ENCODE measurements around the gene ZFAND2A.
"Not testable (repeated sequence)": the region's sequence is repeated elsewhere in the genome, so short reads cannot be mapped to it uniquely, and the experiment has no call there.

ZFAND2A gene

DNA sequence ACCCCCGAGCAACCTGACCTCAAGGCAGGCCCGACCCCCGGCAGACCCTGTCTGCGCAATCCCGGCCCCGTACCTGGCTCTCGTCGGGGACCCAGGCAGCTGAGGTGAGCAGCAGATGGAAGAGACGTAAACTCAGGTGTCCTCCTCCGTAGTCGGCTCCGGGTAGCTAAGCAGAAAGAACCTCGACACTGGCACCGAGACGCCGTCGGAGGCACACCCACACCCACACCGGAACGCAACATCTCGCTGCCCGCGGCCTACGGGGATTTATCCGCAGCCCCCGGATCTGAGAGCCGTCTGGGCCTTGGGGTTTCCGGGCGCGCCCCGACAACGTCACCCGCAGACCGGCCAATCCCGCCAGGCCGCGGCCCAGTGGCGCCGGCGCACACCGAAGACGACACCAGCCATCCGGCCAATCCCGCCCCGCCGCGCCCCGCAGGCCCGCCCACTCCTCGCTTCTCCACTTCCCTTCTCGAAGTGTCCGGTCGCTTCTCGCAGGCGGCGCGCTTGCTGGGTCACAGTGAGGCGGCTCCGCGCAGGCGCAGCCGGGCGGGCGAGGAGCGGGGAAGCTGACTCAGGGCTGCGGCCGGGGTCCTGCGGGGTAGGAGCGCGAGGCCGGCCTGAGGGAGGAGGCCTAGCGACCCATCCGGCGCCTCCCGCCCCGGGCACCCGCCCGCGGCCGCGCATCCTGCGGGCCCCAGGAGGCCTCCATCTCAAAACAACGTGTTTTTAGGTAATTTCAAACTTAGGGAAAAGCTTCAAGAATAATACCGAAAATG, at the start of gene ZFAND2A:
ZFAND2A (minus strand) TSS at position 306 of the 779 bp plus-strand sequence. CDS start 1,984 bp downstream, outside the sequence.
- peak; percentile 98 for DNase-seq

GRCh38 chr7:1209097-1209496, 49.1 kb upstream of the ZFAND2A start:
- no peak for DNase-seq

- DNase-seq, result not testable (repeated sequence)
Observed at GRCh38 chr7:1205742-1206141, 45.7 kb upstream of the ZFAND2A start.

DNA sequence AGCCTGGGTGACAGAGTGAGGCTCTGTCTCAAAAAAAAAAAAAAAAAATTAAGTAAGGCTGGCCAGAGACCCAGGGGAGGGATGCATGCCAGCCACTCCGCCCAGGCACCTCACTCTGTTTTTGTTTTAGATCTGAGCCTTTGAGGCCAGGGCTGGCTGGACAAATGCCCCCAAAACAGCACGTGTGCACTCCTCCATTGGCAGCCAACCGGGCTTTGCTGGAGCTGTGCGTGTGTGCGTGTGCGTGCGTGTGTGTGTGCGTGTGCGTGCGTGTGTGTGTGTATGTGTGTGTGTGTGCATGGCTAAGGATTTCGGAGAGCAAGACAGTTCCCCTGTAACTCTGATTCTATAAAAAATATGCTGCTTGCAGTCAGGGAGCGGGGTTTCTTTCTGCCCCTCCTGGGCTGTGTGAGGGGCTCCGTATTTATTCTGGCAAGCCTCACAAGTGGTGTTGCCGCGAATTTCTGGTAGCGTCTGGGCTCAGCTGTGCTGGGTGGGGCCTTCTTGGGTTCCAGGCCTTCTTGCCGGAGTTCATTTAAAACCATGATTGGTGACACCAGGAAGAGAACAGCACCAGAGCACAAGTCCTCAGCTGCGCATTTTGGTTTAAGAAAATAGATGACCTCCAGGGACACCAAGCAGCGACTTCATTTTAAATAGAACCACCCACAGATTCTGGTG, 44.6 kb upstream of the ZFAND2A start:
- DNase-seq, result no peak

GRCh38 chr7:1202914-1203313, 42.9 kb upstream of the ZFAND2A start:
- not testable (repeated sequence) for DNase-seq

GRCh38 chr7:1201916-1202315, 41.9 kb upstream of the ZFAND2A start:
- no peak for DNase-seq

DNA sequence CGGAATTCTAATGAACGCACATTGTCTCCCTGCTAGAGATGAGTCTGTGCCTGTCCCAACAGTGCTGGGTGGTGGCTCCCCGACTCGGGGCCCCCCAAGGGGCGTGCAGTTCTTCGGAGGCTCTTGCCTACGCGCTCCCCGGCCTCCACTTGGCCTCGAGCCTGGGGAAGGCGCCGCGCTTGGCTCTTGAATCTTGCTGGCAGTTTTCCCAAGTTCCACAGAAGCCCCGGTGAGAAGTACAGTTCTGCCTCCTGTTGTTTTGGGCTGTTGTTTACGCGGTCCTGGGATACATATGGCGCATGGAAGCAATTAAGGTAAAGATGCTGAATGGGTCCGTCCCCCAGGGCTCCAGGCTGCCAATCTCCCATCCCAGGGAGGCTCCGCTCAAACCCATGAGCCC, 40.0 kb upstream of the ZFAND2A start:
- no peak for DNase-seq

- DNase-seq, result no peak
Observed at GRCh38 chr7:1197997-1198625, 38.1 kb upstream of the ZFAND2A start.

DNA sequence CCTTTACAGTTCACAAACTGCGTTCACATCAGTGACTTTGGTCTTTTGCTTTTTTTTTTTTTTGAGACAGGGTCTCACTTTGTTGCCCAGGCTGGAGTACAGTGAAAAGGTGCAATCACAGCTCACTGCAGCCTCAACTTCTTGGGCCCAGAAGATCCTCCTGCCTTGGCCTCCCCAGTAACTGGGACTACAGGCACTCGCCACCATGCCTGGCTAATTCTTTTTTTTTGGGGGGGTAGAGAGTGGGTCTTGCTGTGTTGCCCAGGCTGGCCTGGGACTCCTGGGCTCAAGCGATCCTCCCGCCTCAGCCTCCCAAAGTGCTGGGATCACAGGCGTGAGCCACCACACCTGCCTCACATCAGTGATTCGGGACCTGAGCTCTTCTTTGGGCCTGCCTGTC, 37.0 kb upstream of the ZFAND2A start:
- DNase-seq, result no peak

DNA sequence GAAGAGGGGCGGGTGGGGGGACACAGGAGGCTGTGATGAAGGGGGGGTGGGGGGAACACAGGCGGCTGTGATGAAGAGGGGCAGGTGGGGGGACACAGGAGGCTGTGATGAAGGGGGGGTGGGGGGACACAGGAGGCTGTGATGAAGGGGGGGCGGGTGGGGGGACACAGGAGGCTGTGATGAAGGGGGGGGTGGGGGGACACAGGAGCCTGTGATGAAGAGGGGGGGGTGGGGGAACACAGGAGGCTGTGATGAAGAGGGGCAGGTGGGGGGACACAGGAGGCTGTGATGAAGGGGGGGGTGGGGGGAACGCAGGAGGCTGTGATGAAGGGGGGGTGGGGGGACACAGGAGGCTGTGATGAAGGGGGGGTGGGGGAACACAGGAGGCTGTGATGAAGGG, 36.4 kb upstream of the ZFAND2A start:
- DNase-seq, result not testable (repeated sequence)

DNA sequence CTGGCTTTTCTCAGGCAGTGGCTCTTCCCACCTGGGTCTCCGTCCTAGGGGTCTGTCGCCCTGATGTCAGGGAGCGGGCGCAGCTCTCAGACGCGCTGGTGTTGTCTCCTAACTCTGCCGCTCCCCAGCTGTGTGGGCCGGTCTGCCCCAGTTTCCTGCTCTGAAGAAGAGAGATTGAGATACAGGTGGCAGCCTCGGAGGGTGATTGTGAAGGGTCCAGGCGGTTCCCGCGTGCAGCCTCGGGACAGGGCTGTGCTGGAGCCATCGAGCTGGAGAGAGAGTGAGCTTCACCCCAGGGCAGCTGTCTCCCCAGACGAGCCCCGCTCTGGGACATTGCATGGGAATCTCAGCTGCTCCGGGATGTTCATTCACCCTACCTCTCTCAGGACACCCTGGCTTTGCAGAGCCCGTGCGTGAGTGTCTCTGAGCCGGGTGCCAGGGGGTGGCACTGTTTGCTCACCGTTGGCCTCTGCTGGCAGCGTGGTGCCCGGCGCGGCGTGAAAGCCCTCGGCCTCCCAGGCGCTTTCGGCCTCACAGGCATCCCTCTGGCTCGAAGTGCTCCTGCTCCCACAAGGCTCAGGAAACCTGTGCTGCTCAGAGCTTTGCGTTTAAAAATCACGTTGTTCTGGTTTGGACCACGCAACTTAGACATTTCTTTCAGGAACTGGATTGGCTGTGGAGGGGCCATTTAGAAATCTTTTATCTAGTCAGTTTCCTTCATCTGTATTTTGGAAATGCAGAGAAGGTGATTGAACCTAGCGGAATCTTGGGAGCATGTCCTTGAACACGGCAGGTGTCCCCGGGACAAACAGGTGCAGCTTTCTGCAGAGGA, 33.8 kb upstream of the ZFAND2A start:
- no peak for DNase-seq

DNA sequence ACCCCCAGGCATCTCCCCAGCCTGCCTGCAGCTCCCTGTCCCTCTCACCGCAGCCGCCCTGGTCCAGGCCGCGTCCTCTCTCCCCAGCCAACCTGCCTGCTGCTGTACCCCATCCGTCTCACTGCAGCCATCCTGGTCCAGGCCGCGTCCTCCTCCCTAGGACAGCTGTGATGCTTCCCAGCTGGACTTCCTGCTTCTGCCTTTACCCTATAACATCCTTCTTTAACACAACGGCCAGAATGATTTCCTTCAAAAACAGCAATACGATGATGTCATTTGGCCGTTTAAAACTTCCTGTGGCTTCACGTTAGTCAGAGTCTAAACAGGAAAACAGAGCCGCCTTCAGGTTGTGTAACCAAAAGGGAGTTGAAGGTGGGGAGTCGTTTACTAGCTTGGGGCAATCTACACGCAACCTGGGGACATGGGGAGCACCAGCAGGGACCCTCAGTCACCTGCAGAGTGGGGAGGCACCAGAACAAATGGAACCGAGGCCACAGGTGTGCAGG, 32.2 kb upstream of the ZFAND2A start:
- DNase-seq, result no peak

DNA sequence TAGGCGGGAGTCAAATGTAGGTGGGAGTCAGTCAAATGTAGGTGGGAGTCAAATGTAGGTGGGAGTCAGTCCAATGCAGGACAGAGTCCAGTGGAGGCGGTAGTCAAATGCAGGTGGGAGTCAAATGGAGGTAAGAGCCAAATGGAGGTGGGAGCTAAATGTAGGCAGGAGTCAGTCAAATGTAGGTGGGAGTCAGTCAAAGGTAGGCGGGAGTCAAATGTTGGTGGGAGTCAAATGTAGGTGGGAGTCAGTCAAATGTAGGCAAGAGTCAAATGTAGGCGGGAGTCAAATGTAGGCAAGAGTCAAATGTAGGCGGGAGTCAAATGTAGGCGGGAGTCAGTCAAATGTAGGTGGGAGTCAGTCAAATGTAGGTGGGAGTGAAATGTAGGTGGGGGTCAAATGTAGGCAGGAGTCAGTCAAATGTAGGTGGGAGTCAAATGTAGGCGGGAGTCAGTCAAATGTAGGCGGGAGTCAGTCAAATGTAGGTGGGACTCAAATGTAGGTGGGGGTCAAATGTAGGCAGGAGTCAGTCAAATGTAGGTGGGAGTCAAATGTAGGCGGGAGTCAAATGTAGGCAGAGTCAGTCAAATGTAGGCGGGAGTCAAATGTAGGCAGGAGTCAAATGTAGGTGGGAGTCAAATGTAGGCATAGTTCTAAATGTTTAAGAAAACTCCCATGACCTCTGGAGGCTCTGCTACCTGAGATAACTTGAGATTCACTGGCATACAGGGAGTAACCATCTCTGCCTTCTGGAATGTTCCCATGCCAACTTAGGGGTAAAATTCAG, 30.2 kb upstream of the ZFAND2A start:
- no peak for DNase-seq

- DNase-seq, result no peak
Observed at GRCh38 chr7:1188720-1189294, 28.8 kb upstream of the ZFAND2A start.

GRCh38 chr7:1187127-1187526, 27.1 kb upstream of the ZFAND2A start:
- DNase-seq, result no peak

- DNase-seq, result no peak
Observed at GRCh38 chr7:1181640-1182039, 21.6 kb upstream of the ZFAND2A start.

GRCh38 chr7:1181031-1181430, 21.0 kb upstream of the ZFAND2A start:
- no peak for DNase-seq

DNA sequence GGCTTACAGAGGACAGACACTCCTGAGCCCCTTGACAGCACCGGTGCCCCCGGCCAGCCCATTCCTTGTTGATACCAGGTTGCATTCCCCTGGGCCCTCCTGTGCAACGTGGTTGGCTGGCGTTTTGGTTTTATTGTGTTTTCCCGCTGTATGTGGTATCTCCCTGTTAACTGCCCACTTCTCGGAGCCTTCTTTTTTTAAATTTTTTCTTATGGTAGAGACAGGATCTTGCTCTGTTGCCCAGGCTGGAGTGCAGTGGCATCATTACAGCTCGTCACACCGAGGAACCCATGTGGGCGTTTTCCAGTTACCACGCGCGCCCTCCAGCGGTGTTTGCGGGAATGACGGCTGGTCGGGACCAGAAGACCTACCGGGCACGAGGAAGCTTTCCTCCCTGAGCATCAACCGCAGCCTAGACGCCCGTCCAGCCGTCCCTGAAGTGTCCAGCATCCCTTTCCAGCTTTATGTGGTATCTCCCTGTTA, 16.9 kb upstream of the ZFAND2A start:
- peak; percentile 77 for DNase-seq

DNA sequence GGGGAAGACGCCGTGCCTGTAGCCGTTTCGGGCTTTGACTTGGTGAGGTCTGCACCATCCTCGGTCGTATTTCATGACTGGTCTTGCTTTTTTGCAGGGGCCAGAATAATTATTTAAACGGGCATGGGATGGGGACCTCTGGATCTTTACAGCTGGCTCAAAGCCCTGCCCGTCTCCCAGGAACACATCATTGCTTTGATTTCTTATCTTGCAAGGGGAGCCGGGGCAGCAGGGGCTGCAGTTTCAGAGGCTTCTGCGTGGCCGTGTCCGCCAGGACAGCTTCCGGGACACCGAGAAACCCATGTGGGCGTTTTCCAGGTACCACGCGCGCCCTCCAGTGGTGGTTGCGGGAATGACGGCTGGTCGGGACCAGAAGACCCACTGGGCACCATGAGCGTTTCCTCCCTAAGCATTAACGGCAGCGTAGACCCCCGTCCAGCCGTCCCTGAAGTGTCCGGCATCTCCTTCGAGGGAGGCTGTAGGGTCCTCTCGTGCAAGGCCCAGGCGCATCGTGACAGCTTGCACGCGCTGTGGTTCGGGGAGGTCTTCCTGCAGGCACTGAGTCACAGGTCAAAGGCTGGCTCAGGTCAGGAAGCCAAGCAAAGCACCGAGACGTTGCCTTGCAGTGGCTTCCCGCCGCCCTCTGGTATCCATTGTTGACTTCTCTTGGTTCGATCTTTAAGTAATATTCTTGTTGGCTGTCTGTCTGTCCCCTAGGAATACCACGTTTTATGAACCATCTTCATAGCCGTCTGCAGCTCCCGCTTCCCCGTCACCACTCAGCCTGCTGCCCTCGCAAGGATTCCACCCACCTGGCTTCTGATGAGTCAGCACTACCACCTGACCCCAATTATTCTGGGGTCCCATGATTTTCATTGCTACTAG, 16.2 kb upstream of the ZFAND2A start:
- peak; percentile 72 for DNase-seq

GRCh38 chr7:1175597-1175966, 15.6 kb upstream of the ZFAND2A start:
- DNase-seq, result no peak

Data from T1000 (cell line).